Measurements from ENCODE around the gene PLA2G4E. TPM values are rescaled to one million over a fixed set of nuclear protein-coding genes. Genes with fewer than 3 reads are reported as not detected.

The PLA2G4E gene
- total RNA-seq, 2 donors from 2014 or later: not detected

DNA sequence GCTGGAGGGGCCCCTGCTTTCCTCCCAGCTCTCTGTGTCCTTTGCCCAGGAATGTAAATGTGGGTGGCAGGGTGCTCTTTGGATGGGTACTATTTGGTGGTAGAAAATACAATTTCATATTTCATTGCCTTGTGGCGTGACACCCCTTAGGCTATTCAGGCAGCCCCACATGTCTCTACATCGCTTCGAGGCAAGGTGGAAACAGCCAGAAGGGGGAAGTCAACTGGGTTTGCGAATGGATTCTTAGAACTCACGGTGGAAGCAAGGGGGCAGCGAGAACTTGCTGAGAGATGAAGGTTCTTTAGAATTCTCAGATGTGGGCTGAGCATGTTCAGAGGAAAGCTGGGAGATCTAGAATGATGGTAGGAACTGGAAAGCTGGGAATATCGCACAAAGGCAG, 48.2 kb upstream of the PLA2G4E start:
- H3K4me3 ChIP-seq (ENCODE audit: low read length): no peak overlapping the region
- Mint-ChIP-seq H3K27me3 (ENCODE audit: insufficient read depth) (no peaks in the 10 kb centered on the region), H3K9me3 (no peaks in the 10 kb centered on the region), H3K27ac (no peak overlapping the region), H3K4me3 (no peak overlapping the region), H3K36me3 (ENCODE audit: low read depth) (no peaks in the 10 kb centered on the region), H3K4me1 (peaks cover 6% of the 10 kb centered on the region)
- no peak overlapping the region for H3K27ac ChIP-seq (ENCODE audit: low read depth, low read length)
- TF ChIP-seq, protein P1, sequence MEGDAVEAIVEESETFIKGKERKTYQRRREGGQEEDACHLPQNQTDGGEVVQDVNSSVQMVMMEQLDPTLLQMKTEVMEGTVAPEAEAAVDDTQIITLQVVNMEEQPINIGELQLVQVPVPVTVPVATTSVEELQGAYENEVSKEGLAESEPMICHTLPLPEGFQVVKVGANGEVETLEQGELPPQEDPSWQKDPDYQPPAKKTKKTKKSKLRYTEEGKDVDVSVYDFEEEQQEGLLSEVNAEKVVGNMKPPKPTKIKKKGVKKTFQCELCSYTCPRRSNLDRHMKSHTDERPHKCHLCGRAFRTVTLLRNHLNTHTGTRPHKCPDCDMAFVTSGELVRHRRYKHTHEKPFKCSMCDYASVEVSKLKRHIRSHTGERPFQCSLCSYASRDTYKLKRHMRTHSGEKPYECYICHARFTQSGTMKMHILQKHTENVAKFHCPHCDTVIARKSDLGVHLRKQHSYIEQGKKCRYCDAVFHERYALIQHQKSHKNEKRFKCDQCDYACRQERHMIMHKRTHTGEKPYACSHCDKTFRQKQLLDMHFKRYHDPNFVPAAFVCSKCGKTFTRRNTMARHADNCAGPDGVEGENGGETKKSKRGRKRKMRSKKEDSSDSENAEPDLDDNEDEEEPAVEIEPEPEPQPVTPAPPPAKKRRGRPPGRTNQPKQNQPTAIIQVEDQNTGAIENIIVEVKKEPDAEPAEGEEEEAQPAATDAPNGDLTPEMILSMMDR (conservative IDR thresholded peaks at IDR 0.05): peak; percentile 38
- 80 to 89% methylated on average over 7 of the region's 7 CpGs for WGBS, 2 experiments (ENCODE audit: insufficient coverage in 1 of 2, insufficient read length in 1 of 2)
- H3K27me3 ChIP-seq (ENCODE audit: control insufficient read depth, insufficient read depth, low read length, poor library complexity, severe bottlenecking): no peaks in the 10 kb centered on the region
- H3K36me3 ChIP-seq (ENCODE audit: control insufficient read depth, insufficient read depth, low read length): no peaks in the 10 kb centered on the region
- DNase-seq: peak; percentile 55
- no peak overlapping the region for H3K9ac ChIP-seq (ENCODE audit: extremely low read depth, low read length, poor library complexity, severe bottlenecking)
- H3K9me3 ChIP-seq (ENCODE audit: control insufficient read depth, low read length): no peaks in the 10 kb centered on the region
- peaks cover 2% of the 10 kb centered on the region for H3K4me1 ChIP-seq (ENCODE audit: control insufficient read depth, insufficient read depth, low read length)

DNA sequence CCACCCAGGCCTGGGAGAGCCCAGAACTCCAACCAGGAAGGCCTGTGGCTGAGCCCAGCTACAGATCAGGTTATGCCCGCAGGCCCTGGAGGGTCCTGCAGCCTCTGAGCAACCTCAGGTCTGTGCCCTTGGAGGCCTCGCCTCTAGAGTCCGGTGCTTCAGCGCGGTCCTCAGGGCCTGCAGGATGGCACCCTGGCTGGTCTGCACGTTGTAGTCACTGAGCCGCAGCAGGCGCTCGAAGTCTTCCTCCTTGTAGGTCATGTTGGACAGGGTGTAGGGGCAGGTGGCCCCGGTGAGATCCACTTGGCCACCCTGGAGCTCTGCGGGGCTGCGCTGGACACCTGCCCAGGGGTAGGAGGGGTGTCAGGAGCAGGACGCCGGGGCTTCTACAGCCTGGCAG, 47.8 kb upstream of the PLA2G4E start:
- 93 to 100% methylated on average over 5 to 14 of the region's 14 CpGs for WGBS, 2 experiments (ENCODE audit: insufficient coverage in 1 of 2, insufficient read length in 1 of 2)
- TF ChIP-seq, protein P1 (conservative IDR thresholded peaks at IDR 0.05): no peak
- no peak overlapping the region for H3K4me3 Mint-ChIP-seq

DNA sequence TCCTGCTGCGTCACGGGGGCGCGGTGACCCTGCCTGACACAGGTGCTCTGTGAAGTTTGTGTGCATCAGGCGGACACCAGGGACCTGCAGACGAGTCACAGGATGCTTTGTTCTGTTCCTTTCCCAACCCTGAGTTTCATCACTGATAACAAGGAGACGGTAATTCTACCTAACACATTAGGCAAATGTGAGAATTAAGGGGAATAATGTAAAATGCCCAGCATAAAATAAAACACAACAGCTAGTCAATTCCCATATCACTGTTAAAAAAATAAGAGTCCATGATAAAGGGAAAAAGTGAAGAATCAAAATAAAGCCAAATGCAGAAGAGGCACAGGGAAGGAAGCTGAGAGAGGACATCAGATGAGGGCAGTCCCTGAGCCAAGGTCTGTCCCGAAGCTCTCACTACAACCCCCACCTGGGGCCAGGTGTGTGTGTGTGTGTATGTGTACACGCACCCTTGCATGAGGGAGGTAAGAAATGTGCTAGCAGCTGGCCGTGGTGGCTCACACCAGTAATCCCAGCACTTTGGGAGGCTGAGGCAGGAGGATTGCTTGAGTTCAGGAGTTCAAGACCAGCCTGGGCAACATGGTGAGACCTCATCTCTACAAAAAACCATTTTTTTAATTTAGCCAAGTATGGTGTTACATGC, 46.0 kb upstream of the PLA2G4E start:
- peaks cover 2% of the 10 kb centered on the region for H3K4me1 ChIP-seq (ENCODE audit: control insufficient read depth, insufficient read depth, low read length)
- no peaks in the 10 kb centered on the region for H3K9me3 ChIP-seq (ENCODE audit: control insufficient read depth, low read length)
- Mint-ChIP-seq H3K36me3 (ENCODE audit: low read depth) (no peaks in the 10 kb centered on the region), H3K9me3 (no peaks in the 10 kb centered on the region), H3K4me1 (peaks cover 6% of the 10 kb centered on the region), H3K4me3 (no peak overlapping the region), H3K27ac (no peak overlapping the region), H3K27me3 (ENCODE audit: insufficient read depth) (no peaks in the 10 kb centered on the region)
- no peak for DNase-seq
- no peak overlapping the region for H3K9ac ChIP-seq (ENCODE audit: extremely low read depth, low read length, poor library complexity, severe bottlenecking)
- no peak overlapping the region for H3K27ac ChIP-seq (ENCODE audit: low read depth, low read length)
- TF ChIP-seq, protein P1 (conservative IDR thresholded peaks at IDR 0.05): peak; percentile 19
- WGBS, 2 experiments (ENCODE audit: insufficient coverage in 1 of 2, insufficient read length in 1 of 2): 48 to 62% methylated on average over 7 to 10 of the region's 10 CpGs
- no peak overlapping the region for H3K4me3 ChIP-seq (ENCODE audit: low read length)
- no peaks in the 10 kb centered on the region for H3K27me3 ChIP-seq (ENCODE audit: control insufficient read depth, insufficient read depth, low read length, poor library complexity, severe bottlenecking)
- H3K36me3 ChIP-seq (ENCODE audit: control insufficient read depth, insufficient read depth, low read length): no peaks in the 10 kb centered on the region

More for the DNA sequence above, 47.8 kb upstream of the PLA2G4E start:
- Mint-ChIP-seq H3K4me1 (peaks cover 6% of the 10 kb centered on the region), H3K27me3 (ENCODE audit: insufficient read depth) (no peaks in the 10 kb centered on the region), H3K9me3 (no peaks in the 10 kb centered on the region), H3K27ac (no peak overlapping the region), H3K36me3 (ENCODE audit: low read depth) (no peaks in the 10 kb centered on the region)
- H3K9ac ChIP-seq (ENCODE audit: extremely low read depth, low read length, poor library complexity, severe bottlenecking): no peak overlapping the region
- no peaks in the 10 kb centered on the region for H3K36me3 ChIP-seq (ENCODE audit: control insufficient read depth, insufficient read depth, low read length)
- peaks cover 2% of the 10 kb centered on the region for H3K4me1 ChIP-seq (ENCODE audit: control insufficient read depth, insufficient read depth, low read length)
- H3K27me3 ChIP-seq (ENCODE audit: control insufficient read depth, insufficient read depth, low read length, poor library complexity, severe bottlenecking): no peaks in the 10 kb centered on the region
- no peak overlapping the region for H3K27ac ChIP-seq (ENCODE audit: low read depth, low read length)
- DNase-seq: no peak
- no peaks in the 10 kb centered on the region for H3K9me3 ChIP-seq (ENCODE audit: control insufficient read depth, low read length)
- H3K4me3 ChIP-seq (ENCODE audit: low read length): no peak overlapping the region
